HepG2 (cell line): ENCODE data around the gene ACYP2. TPM values are rescaled to one million over a fixed set of nuclear protein-coding genes. Genes with fewer than 3 reads are reported as not detected.

Source experiments
- CREM ChIP-seq, 2 experiments: sonication (generic) in 1 of 2; formaldehyde crosslinking in 1 of 2; IDR thresholded peaks; 2 replicates each; pipeline versions ENCODE4 v1.4.0 to v1.6.1; 2016 to 2020; ENCODE audit warnings: antibody characterized with exemption in 1 of 2, mild to moderate bottlenecking in 1 of 2, missing genetic modification reagents in 1 of 2
- FOXJ3 ChIP-seq: sonication (generic); formaldehyde crosslinking; IDR thresholded peaks from 2 replicates; pipeline ENCODE4 v1.4.0; 2020; ENCODE audit warnings: missing genetic modification reagents, mild to moderate bottlenecking, borderline replicate concordance
- GATAD1 ChIP-seq: IDR thresholded peaks from 2 replicates; pipeline ENCODE4 v1.6.1; 2016; ENCODE audit warnings: missing genetic modification reagents, missing compliant biosample characterization
- GZF1 ChIP-seq: sonication (generic); formaldehyde crosslinking; IDR thresholded peaks from 2 replicates; pipeline ENCODE4 v1.5.1; 2020; ENCODE audit warnings: mild to moderate bottlenecking, missing genetic modification reagents
- NFE2 ChIP-seq: sonication (generic); formaldehyde crosslinking; IDR thresholded peaks from 2 replicates; pipeline ENCODE4 v1.4.0; 2020; ENCODE audit warnings: missing genetic modification reagents
- PAF1 ChIP-seq: IDR thresholded peaks from 2 replicates; pipeline ENCODE4 v1.6.1; 2016; ENCODE audit warnings: missing genetic modification reagents, missing compliant biosample characterization
- PAWR ChIP-seq: sonication (generic); formaldehyde crosslinking; IDR thresholded peaks from 2 replicates; pipeline ENCODE4 v1.4.0; 2020; ENCODE audit warnings: missing genetic modification reagents, mild to moderate bottlenecking, borderline replicate concordance
- POLR2AphosphoS2 ChIP-seq: IDR thresholded peaks from 2 replicates; pipeline ENCODE4 v1.6.1; 2011; ENCODE audit warnings: low read depth, low read length, improper control_type of control experiment
- RORA ChIP-seq: sonication (generic); formaldehyde crosslinking; IDR thresholded peaks from 2 replicates; pipeline ENCODE4 v1.5.0; 2020; ENCODE audit warnings: mild to moderate bottlenecking, missing genetic modification reagents, moderate library complexity
- SKI ChIP-seq: fragments of 450-650 bp; IDR thresholded peaks from one replicate; pipeline ENCODE4 v1.6.1; 2018; ENCODE audit warnings: mild to moderate bottlenecking; ENCODE audit not compliant: partially characterized antibody
- ZMYM4 ChIP-seq: sonication (generic); formaldehyde crosslinking; IDR thresholded peaks from 2 replicates; pipeline ENCODE4 v1.8.1; 2023; ENCODE audit warnings: mild to moderate bottlenecking, missing genetic modification reagents
- ZNF10 ChIP-seq: sonication (generic); formaldehyde crosslinking; IDR thresholded peaks from 2 replicates; pipeline ENCODE4 v1.4.0; 2020; ENCODE audit warnings: mild to moderate bottlenecking, low read depth, missing genetic modification reagents, borderline replicate concordance
- ZNF121 ChIP-seq: sonication (generic); formaldehyde crosslinking; IDR thresholded peaks from 2 replicates; pipeline ENCODE4 v1.5.0; 2020; ENCODE audit warnings: mild to moderate bottlenecking, missing genetic modification reagents
- ZNF264 ChIP-seq: sonication (generic); formaldehyde crosslinking; IDR thresholded peaks from 2 replicates; pipeline ENCODE4 v1.4.0; 2020; ENCODE audit warnings: missing genetic modification reagents
- ZNF292 ChIP-seq: sonication (generic); formaldehyde crosslinking; IDR thresholded peaks from 2 replicates; pipeline ENCODE4 v1.8.1; 2022; ENCODE audit warnings: mild to moderate bottlenecking, low read depth, missing genetic modification reagents, borderline replicate concordance
- ZNF326 ChIP-seq: sonication (generic); formaldehyde crosslinking; IDR thresholded peaks from 2 replicates; pipeline ENCODE4 v1.4.0; 2020; ENCODE audit warnings: missing genetic modification reagents, borderline replicate concordance
- ZNF354B ChIP-seq: sonication (generic); formaldehyde crosslinking; IDR thresholded peaks from 2 replicates; pipeline ENCODE4 v1.8.0; 2022; ENCODE audit warnings: mild to moderate bottlenecking, missing genetic modification reagents
- ZNF777 ChIP-seq: sonication (generic); formaldehyde crosslinking; IDR thresholded peaks from 2 replicates; pipeline ENCODE4 v1.4.0; 2020; ENCODE audit warnings: missing genetic modification reagents
- polyA plus RNA-seq, 8 experiments: library from polyadenylated mRNA; depleted of rRNA in 3 of 8; stranded (reverse) in 7 of 8; unstranded in 1 of 8; fragments of >200 nt; fragmentation: Illumina TruSeq in 4 of 8; extraction: Trizol in 4 of 8; gene quantifications; 2 replicates each; pipeline versions ENCODE4 v1.2.1 to v1.2.3, GENCODE V29; 2011 to 2016; ENCODE audit warnings: low read depth in 4 of 8, missing spikeins in 1 of 8, mixed read lengths in 1 of 8; ENCODE audit not compliant: insufficient read depth in 1 of 8
- total RNA-seq, 5 experiments: library from RNA; depleted of rRNA; stranded (reverse); fragments of >200 nt; fragmentation: Illumina TruSeq; extraction: Trizol; gene quantifications; 2 replicates each; pipeline ENCODE4 v1.2.3, GENCODE V29; 2016; ENCODE audit warnings: low read depth in 1 of 5
- TF ChIP-seq, protein P1 (sequence below): sonication (generic); formaldehyde crosslinking; IDR thresholded peaks from 2 replicates; pipeline ENCODE4 v1.4.0; 2020; ENCODE audit warnings: missing genetic modification reagents, borderline replicate concordance
- TF ChIP-seq, protein P2 (sequence below): IDR thresholded peaks from 2 replicates; pipeline ENCODE4 v1.6.1; 2016; ENCODE audit warnings: low read depth
- TF ChIP-seq, protein P3 (sequence below): sonication (generic); formaldehyde crosslinking; IDR thresholded peaks from 2 replicates; pipeline ENCODE4 v1.4.0; 2020; ENCODE audit warnings: missing genetic modification reagents
- TF ChIP-seq, protein P4 (sequence below): sonication (generic); formaldehyde crosslinking; IDR thresholded peaks from 2 replicates; pipeline ENCODE4 v1.4.0; 2020; ENCODE audit warnings: missing genetic modification reagents

ACYP2 gene
- total and polyA plus RNA-seq, 2 of the 13 experiments (the other 11 are each of a cell fraction or from before 2014, with no cell fraction given): 12.3 to 12.7 TPM

DNA sequence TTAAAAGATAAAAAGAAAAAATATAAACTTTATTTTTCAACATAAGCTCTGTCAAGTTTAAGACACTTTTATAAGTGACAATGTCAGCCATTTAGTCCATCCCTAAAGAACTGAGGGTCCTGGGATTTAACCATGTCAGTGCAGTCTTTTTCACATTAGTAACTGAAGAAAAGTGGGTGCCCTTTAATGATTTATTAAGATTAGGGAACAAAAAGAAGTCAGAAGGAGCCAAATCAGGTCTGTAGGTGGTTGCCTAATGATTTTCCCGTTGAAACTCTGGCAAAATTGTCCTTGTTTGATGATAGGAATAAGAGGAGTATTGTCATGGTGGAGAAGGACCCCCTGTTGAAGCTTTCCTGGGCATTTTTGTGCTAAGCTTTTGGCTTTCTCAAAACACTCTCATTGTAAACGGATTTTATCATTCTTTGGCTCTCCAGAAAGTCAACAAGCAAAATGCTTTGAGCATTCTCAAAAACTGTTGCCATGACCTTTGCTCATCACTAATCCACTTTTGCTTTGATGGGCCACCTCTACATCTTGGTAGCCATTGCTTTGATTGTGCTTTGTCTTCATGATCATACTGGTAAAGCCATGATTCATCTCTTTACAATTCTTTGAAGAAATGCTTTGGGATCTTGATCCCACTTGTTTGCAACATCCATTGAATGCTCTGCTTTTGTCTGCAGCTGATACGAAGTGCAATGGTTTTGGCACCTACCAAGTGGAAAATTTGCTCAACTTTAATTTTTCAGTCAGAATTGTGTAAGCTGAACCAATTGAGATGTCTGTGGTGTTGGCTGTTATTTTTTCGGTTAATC is 118.6 kb downstream of the ACYP2 start (continued):
- peak; percentile 96 for TF ChIP-seq ZMYM4 (CRISPR knock-in tag)
- TF ChIP-seq ZNF264 (CRISPR knock-in tag): peak; percentile 98
- TF ChIP-seq CREM (IDR thresholded peaks at IDR 0.05): peak; percentile 98
- TF ChIP-seq CREM (CRISPR knock-in tag; IDR thresholded peaks at IDR 0.05): no peak
- TF ChIP-seq NFE2 (CRISPR knock-in tag): peak; percentile 48; the same call in 1 of the 2 replicates
- TF ChIP-seq, protein P1, sequence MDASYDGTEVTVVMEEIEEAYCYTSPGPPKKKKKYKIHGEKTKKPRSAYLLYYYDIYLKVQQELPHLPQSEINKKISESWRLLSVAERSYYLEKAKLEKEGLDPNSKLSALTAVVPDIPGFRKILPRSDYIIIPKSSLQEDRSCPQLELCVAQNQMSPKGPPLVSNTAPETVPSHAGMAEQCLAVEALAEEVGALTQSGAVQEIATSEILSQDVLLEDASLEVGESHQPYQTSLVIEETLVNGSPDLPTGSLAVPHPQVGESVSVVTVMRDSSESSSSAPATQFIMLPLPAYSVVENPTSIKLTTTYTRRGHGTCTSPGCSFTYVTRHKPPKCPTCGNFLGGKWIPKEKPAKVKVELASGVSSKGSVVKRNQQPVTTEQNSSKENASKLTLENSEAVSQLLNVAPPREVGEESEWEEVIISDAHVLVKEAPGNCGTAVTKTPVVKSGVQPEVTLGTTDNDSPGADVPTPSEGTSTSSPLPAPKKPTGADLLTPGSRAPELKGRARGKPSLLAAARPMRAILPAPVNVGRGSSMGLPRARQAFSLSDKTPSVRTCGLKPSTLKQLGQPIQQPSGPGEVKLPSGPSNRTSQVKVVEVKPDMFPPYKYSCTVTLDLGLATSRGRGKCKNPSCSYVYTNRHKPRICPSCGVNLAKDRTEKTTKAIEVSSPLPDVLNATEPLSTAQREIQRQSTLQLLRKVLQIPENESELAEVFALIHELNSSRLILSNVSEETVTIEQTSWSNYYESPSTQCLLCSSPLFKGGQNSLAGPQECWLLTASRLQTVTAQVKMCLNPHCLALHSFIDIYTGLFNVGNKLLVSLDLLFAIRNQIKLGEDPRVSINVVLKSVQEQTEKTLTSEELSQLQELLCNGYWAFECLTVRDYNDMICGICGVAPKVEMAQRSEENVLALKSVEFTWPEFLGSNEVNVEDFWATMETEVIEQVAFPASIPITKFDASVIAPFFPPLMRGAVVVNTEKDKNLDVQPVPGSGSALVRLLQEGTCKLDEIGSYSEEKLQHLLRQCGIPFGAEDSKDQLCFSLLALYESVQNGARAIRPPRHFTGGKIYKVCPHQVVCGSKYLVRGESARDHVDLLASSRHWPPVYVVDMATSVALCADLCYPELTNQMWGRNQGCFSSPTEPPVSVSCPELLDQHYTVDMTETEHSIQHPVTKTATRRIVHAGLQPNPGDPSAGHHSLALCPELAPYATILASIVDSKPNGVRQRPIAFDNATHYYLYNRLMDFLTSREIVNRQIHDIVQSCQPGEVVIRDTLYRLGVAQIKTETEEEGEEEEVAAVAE (CRISPR knock-in tag): peak; percentile 69; the same call in 1 of the 2 replicates
- TF ChIP-seq PAWR (CRISPR knock-in tag): no peak
- no peak for TF ChIP-seq ZNF121 (CRISPR knock-in tag)
- 0 out of 2 replicates have a peak, but pooled peaks have one; percentile 74 for TF ChIP-seq RORA
- TF ChIP-seq, protein P2, sequence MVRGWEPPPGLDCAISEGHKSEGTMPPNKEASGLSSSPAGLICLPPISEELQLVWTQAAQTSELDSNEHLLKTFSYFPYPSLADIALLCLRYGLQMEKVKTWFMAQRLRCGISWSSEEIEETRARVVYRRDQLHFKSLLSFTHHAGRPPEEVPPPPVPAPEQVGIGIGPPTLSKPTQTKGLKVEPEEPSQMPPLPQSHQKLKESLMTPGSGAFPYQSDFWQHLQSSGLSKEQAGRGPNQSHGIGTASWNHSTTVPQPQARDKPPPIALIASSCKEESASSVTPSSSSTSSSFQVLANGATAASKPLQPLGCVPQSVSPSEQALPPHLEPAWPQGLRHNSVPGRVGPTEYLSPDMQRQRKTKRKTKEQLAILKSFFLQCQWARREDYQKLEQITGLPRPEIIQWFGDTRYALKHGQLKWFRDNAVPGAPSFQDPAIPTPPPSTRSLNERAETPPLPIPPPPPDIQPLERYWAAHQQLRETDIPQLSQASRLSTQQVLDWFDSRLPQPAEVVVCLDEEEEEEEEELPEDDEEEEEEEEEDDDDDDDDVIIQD (CRISPR knock-in tag): peak; percentile 94
- TF ChIP-seq PAF1: no peak
- TF ChIP-seq ZNF292 (CRISPR knock-in tag): peak; percentile 74; the same call in 1 of the 2 replicates
- no peak for TF ChIP-seq POLR2AphosphoS2
- TF ChIP-seq ZNF10 (CRISPR knock-in tag): no peak
- TF ChIP-seq, protein P3, sequence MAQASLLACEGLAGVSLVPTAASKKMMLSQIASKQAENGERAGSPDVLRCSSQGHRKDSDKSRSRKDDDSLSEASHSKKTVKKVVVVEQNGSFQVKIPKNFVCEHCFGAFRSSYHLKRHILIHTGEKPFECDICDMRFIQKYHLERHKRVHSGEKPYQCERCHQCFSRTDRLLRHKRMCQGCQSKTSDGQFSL (CRISPR knock-in tag): no peak
- TF ChIP-seq ZNF326 (CRISPR knock-in tag): no peak
- TF ChIP-seq GATAD1 (CRISPR knock-in tag): 0 out of 2 replicates have a peak, but pooled peaks have one; percentile 19
- peak; percentile 93 for TF ChIP-seq FOXJ3 (CRISPR knock-in tag)
- no peak for TF ChIP-seq GZF1
- TF ChIP-seq, protein P4, sequence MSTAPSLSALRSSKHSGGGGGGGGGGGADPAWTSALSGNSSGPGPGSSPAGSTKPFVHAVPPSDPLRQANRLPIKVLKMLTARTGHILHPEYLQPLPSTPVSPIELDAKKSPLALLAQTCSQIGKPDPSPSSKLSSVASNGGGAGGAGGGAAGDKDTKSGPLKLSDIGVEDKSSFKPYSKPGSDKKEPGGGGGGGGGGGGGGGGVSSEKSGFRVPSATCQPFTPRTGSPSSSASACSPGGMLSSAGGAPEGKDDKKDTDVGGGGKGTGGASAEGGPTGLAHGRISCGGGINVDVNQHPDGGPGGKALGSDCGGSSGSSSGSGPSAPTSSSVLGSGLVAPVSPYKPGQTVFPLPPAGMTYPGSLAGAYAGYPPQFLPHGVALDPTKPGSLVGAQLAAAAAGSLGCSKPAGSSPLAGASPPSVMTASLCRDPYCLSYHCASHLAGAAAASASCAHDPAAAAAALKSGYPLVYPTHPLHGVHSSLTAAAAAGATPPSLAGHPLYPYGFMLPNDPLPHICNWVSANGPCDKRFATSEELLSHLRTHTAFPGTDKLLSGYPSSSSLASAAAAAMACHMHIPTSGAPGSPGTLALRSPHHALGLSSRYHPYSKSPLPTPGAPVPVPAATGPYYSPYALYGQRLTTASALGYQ (CRISPR knock-in tag): peak; percentile 99
- TF ChIP-seq ZNF777 (CRISPR knock-in tag): no peak
- TF ChIP-seq ZNF354B (CRISPR knock-in tag): no peak
- TF ChIP-seq SKI: peak; percentile 48
